Activated T-cell treated with anti-CD3 and anti-CD28 coated beads for 48 hours (primary cell): ENCODE measurements around the gene TMEM163.

ENCODE experiments used
- DNase-seq: peaks from one replicate; pipeline ENCODE4 v3.0.0-alpha.2; 2020; ENCODE audit warnings: low read depth

TMEM163 gene

DNA sequence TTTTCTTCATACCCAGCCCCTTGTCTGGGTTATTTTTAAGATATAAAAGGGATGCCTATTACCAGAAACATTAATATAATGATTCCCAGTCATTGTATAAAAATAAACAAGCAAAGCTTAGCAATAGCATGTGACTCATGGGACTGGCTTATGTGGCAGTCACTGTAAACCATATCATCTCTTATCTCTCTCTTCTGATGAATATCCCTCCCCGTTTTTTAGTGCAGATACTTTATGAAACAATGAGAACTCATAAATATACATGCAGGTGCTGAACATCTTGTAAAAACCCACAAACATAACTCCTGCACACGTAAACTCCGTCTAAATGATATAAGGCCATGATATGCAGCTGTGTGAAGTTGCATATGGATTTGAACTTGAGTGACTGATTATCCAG is 310.0 kb downstream of the TMEM163 start:
- no peak for DNase-seq

DNA sequence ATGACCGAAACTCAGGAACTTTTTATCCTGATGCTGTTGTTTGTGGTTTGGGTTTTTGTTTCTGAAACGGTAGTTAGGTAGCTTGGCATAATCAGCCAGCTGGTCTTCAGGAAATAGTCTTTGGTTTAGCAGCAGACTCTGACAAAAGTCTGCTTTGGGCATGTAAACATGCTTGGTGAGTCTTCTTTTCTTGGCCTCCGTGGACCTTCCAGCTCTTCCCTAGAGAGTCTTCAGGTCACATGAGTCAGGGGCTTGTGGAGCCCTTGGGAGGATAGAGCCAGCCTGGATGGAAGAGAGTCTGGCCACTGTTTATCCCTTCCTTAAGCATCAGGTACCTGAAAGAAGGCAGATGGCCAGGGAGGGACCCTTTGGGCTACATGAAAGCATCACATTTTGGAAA is 310.4 kb downstream of the TMEM163 start:
- no peak for DNase-seq

GRCh38 chr2:134407154-134407890 is 311.5 kb downstream of the TMEM163 start:
- DNase-seq, result no peak

DNA sequence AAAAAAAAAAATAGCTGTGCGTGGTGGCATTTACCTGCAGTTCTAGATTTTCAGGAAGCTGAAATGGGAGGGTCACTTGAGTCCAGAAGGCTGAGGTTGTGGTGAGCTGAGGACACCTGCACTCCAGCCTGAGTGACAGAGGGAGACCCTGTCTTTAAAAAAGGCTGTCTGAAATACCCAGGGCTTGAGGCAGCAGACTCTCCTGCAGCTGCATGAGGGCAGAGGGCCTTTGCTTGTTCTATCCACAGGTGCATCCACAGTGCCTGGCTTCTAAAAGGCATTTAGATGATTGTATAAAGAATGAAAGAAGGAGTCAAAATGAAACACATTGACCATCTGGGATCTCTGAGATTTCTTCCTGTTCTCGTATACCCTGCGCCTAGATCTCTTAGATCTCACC is 312.1 kb downstream of the TMEM163 start:
- DNase-seq, result no peak

DNA sequence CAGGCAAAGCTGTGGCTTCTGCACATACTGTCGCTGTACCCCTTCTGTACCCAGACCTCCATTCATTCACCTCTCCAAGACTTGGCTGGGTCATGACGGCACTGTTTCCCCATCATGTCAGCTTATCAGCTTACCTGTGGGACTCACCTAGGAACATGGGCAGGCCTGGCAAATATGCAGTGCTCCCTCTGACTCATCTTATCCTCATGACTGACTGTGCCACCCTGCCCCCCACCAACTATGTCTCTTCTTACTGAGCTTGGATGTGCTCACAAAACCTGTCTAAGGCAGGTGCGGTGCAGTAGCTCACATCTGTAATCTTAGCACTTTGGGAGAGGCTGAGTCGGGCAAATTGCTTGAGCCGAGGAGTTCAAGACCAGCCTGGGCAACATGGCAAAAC is 312.5 kb downstream of the TMEM163 start:
- DNase-seq, result no peak
